Right renal pelvis (tissue), 4 donors: Measurements from ENCODE around the gene ANO1. TPM values are rescaled to one million over a fixed set of nuclear protein-coding genes. Genes with fewer than 3 reads are reported as not detected.

Experiments
- DNase-seq, 4 donors: peaks; one replicate each; pipeline ENCODE4 v3.0.0-alpha.2; 2013; ENCODE audit warnings: low read depth in 4 of 4, low spot score in 3 of 4, missing footprints in 1 of 4
- polyA plus RNA-seq, 4 donors: library from polyadenylated mRNA; unstranded; fragments of 120-200 nt; gene quantifications; one replicate each; pipeline ENCODE4 v1.2.1, GENCODE V29; 2013; ENCODE audit not compliant: insufficient read length in 4 of 4

ANO1 gene
- polyA plus RNA-seq, 4 donors: 12.3 to 17.6 (median 15.3) TPM

- DNase-seq: no peak
Measured at GRCh38 chr11:70132641-70133040, 54.5 kb downstream of the ANO1 start.

DNA sequence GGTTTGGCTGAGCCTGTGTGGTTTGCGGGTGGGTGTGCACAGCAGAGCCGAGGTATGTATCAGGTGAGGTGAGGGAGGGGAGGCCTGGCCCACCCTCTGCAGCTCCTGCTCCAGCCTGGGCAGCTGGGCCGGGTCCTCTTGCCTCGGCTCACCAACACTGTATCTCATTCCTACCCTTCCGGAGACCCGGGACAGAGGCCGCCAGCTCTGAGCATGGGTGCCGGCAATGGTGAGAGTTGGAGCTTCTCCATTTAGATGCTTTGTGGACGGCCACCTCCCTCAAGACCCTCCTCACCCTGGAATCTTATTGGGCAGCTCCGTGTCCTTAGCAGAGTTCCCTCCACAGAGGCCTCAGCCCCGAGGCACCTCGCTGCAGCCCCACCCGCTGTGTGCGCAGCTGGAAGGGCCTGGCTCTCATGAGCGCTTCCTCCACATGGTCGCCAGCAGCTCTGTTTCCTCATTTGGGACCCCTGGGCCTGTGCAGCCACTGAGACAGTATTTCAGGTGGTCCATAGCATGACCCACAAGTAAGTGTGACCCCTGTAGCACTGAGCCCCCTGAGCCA is 55.7 kb downstream of the ANO1 start:
- DNase-seq: no peak

DNA sequence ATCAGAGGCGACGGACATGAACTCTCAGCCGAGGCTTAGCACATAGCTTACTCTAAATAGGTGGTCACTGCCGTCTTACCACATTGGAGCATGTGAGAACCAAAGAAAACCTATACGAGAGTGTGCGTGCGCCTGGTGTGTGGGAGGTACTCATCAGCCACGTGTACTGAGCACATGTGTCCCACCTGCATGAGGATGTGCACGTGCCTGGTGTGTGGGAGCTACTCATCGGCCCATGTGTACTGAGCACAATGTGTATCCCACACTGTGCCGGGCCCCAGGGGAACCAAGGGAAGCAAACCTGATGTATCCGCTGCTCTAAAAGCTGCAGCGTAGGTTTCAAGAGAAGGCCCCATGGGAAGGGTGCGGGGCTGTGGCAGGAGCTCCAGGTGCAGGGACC is 56.4 kb downstream of the ANO1 start:
- no peak for DNase-seq

DNA sequence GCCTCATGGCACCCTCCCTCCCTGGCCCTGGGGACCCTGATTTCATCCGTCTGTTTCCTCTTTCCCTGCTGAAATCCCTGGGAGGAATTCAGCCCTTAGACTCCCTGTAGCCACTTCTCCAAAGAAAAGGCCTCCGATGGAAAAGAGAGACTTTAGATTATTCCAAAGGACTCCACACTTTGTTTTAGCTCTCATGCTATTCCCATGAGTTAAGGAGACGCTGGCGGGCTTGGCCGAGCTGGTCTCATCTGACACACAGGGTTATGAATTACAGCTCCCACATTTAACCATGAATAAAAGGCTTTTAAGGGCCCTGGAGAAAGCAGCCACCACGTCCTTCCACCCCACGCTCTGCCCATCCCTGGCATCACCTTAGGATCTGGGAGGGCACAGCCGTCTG is 57.0 kb downstream of the ANO1 start:
- no peak for DNase-seq

- DNase-seq: peak in 1 of 4 donors; percentile 46
Measured at GRCh38 chr11:70135625-70136059, 57.5 kb downstream of the ANO1 start.

DNA sequence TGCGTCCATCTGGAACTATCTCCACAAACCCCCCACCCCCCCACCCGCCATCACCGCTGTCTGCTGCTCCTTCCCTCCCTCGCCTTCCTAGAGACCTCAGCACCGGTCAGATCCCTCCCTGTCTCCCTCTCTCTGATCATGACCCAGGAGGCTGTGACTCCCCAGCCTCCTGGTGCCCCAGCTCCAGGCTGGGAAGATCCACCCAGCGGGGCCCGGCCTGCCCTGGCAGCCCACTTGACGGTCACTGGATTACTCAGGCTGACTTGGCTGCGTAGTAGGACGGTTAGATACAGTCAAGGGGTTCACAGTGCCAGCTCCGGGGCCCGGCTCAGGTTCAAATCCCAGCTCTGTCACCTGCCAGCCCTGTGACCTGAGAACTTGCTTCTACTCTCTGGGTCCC is 59.3 kb downstream of the ANO1 start:
- DNase-seq: no peak

DNA sequence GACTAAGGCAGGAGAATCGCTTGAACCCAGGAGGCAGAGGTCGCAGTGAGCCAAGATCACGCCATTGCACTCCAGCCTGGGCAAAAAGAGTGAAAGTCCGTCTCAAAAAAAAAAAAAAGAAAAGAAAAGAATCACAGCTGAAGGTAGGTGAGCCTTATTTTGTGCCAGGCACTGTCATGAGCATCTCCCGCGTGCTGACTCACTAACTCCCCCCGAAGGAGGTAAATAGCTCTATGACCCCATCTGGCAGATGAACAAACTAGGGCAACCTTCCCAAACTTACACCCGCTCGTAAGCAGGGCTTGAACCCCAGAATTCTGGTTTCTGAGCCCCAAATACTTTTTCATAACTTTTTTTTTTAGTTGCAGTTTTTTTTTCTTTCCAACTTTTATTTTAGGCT is 60.3 kb downstream of the ANO1 start:
- DNase-seq: no peak

GRCh38 chr11:70139785-70140410 is 61.8 kb downstream of the ANO1 start:
- DNase-seq: no peak

GRCh38 chr11:70140711-70141485 is 62.8 kb downstream of the ANO1 start:
- no peak for DNase-seq

GRCh38 chr11:70141486-70142220 is 63.5 kb downstream of the ANO1 start:
- peak in 1 of 4 donors; percentile 46 for DNase-seq

- DNase-seq: no peak
Measured at GRCh38 chr11:70142221-70142875, 64.2 kb downstream of the ANO1 start.

DNA sequence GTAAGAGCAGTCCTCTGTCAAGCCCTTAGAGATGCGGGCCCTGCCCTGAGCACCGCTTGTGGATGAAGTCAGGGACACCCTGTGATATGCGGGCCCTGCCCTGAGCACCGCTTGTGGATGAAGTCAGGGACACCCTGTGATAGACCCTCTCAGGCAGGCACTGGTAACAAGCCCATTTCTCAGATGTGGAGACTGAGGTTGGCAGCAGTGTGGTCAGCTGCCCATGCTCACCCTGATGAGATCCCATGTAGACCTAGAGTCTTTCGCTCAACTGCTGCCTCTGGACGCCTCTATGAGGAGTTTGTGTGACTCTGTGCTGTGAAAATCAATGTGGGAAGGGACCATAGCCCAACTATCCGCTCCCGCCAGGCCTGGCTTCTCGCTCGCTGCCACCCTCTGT is 66.1 kb downstream of the ANO1 start:
- no peak for DNase-seq

DNA sequence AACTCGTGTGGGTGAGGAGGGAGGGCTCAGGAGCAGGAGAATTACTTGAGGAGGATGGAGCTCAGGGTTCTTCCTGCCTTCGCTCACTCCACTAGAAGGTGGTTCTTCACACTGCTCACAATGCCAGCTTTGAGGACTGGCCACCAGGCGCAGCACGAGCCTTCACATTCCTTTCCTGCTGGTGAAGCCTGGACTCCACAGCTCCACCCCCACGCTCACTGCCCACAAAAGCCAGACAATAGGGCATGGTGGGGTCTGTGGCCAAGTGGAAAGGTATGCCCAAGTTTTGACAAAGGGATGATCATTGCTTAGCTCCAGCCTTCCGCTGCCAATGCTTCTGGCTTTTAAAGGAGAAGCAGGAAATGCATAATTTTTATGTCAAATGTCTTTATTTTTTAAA is 67.0 kb downstream of the ANO1 start:
- DNase-seq: no peak

- no peak for DNase-seq
Measured at GRCh38 chr11:70145841-70146240, 67.7 kb downstream of the ANO1 start.

DNA sequence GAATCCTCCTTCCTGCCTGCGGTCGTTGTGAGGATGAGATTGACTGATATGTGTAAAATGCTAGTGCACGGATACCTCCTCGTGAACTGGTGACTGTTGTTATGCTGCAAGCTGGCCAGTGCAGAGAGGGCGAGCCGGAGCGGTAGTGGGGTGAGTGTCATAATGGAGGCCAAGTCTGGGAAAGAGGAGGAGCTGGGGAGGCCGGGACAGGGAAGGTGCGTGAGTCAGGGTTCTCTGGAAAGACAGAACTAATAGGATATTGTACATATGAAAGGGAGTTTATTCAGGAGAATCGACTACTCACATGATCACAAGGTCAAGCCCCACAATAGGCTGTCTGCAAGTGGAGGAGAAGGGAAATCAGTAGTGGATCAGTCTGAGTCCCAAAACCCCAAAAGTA is 68.2 kb downstream of the ANO1 start:
- DNase-seq: no peak

DNA sequence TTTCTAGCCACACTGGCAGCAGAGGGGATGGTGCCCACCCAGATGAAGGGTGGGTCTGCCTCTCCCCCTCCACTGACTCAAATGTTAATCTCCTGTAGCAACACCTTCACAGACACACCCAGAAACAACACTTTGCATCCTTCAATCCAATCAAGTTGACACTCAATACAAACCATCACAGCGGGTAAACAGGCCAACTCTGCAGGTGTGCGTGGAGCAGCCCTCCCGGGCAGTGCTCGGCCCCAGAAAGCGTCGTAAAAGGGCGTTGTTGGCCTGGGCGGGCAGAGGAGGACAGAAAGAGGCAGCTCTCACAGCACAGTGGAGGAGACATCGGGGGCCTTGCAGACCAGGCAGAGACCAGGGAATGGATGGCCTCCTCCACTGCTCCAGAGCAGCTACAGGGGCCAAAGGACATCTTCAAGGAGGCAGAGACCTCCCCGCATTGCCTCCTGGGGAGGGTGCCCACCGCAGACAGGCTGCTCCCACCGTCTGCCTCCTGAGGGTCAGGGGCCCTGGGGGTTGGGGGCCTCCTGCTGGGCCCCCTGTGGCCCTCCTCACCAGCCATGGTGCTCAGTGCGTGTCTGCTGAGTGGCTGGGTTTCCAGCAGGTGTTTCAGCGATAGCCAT is 68.9 kb downstream of the ANO1 start:
- DNase-seq: no peak

DNA sequence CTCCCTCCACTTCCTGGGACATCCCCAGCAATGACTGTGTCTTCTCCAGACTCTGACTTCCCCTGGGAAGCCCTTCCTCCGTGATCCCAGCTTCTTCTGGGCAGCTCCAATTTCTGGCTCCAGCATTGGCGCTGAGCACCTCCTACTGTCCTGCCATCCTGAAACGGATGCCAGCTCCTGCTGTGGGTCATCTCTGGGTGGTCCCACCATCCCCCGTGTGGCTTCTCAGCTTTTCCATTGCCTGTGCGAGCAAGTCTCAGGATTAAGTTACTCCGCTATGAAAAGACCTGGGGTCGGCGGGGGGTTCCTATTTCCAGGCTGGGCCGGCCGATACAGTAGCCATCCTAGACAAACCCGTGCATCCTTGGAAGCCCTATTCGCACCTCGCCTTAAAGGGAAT is 69.6 kb downstream of the ANO1 start:
- no peak for DNase-seq

GRCh38 chr11:70151671-70152070 is 73.6 kb downstream of the ANO1 start:
- DNase-seq: no peak

GRCh38 chr11:70153133-70153727 is 75.1 kb downstream of the ANO1 start:
- DNase-seq: no peak

GRCh38 chr11:70155386-70155785 is 77.3 kb downstream of the ANO1 start:
- DNase-seq: no peak
